Measurements from ENCODE around the gene CFAP20. TPM values are rescaled to one million over a fixed set of nuclear protein-coding genes. Genes with fewer than 3 reads are reported as not detected.

The CFAP20 gene
- total RNA-seq, 3 donors from 2014 or later: 18.8 to 24.0 (median 23.3) TPM

- intact Hi-C loops (cut with DNase I, micrococcal nuclease): no loop called here
- DNase-seq: no peak
- no peaks in the 10 kb centered on the region for H3K36me3 ChIP-seq (ENCODE audit: low read depth)
These were observed 21.5 kb downstream of the CFAP20 start for GRCh38 chr16:58107709-58108108.

GRCh38 chr16:58107228-58107627 lies 22.0 kb downstream of the CFAP20 start:
- H3K4me3 ChIP-seq: no peak overlapping the region
- no peaks in the 10 kb centered on the region for H3K36me3 ChIP-seq (ENCODE audit: low read depth)
- no peaks in the 10 kb centered on the region for H3K4me1 ChIP-seq (ENCODE audit: low read depth)
- H3K9me3 ChIP-seq: no peaks in the 10 kb centered on the region
- no peak for DNase-seq
- intact Hi-C loops (cut with DNase I, micrococcal nuclease): no loop called here
- no peak for ATAC-seq
- no peak for TF ChIP-seq CTCF (IDR thresholded peaks at IDR 0.05)

More at GRCh38 chr16:58107709-58108108, 21.5 kb downstream of the CFAP20 start:
- no peaks in the 10 kb centered on the region for H3K4me1 ChIP-seq (ENCODE audit: low read depth)
- no peaks in the 10 kb centered on the region for H3K9me3 ChIP-seq
- ATAC-seq: no peak
- no peak for TF ChIP-seq CTCF (IDR thresholded peaks at IDR 0.05)
- no peak overlapping the region for H3K4me3 ChIP-seq

- DNase-seq (no peak), ATAC-seq (no peak)
- no peaks in the 10 kb centered on the region for H3K4me1 ChIP-seq (ENCODE audit: low read depth)
- no peak overlapping the region for H3K4me3 ChIP-seq
- no peak for TF ChIP-seq CTCF (IDR thresholded peaks at IDR 0.05)
- H3K9me3 ChIP-seq: no peaks in the 10 kb centered on the region
- no peaks in the 10 kb centered on the region for H3K36me3 ChIP-seq (ENCODE audit: low read depth)
- intact Hi-C loops (cut with DNase I, micrococcal nuclease): no loop called here
These were observed 23.6 kb downstream of the CFAP20 start for GRCh38 chr16:58105631-58106030.

GRCh38 chr16:58102665-58103392 lies 26.4 kb downstream of the CFAP20 start:
- DNase-seq (no peak), ATAC-seq (no peak)
- no peaks in the 10 kb centered on the region for H3K4me1 ChIP-seq (ENCODE audit: low read depth)
- TF ChIP-seq CTCF (IDR thresholded peaks at IDR 0.05): no peak
- H3K36me3 ChIP-seq (ENCODE audit: low read depth): no peaks in the 10 kb centered on the region
- intact Hi-C loops (cut with DNase I, micrococcal nuclease): no loop called here
- no peak overlapping the region for H3K4me3 ChIP-seq
- no peaks in the 10 kb centered on the region for H3K9me3 ChIP-seq

GRCh38 chr16:58099956-58100300 lies 29.3 kb downstream of the CFAP20 start:
- no peak for ATAC-seq
- Histone ChIP-seq H3K4me1 (ENCODE audit: low read depth) (no peaks in the 10 kb centered on the region), H3K9me3 (no peaks in the 10 kb centered on the region), H3K36me3 (ENCODE audit: low read depth) (no peaks in the 10 kb centered on the region), H3K4me3 (no peak overlapping the region)
- DNase-seq: no peak
- intact Hi-C loops (cut with DNase I, micrococcal nuclease): no loop called here
- TF ChIP-seq CTCF (IDR thresholded peaks at IDR 0.05): no peak

Data from mucosa of descending colon (tissue), 3 donors.